HG02884 (cell line): Measurements from ENCODE around the gene APBA2.

Source experiments
- ATAC-seq: cut with Tn5 transposase; IDR thresholded peaks from one replicate; pipeline ENCODE4 v1.9.1; 2021; ENCODE audit warnings: mild to moderate bottlenecking, moderate library complexity; ENCODE audit not compliant: unreplicated experiment

APBA2 gene

DNA sequence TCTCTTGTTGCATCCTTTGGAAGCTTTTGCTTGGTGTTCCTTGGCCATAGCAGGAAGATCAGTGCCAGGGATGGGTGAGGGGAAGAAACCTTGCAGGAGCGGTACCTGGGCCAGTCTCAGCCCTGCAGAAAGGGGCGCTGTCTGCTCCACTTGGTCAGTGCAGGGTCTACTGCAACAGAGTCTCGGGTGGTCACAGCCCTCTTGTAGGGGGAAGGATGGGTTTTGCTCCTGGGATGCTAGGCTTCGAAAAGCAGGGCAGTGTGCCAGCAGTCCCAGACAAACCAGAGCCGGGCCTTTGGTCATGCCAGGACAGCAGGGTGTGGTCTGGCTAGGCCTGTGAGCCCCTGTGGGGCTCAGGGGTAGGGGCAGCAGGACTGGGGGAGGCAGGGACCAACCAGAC lies 186.7 kb downstream of the APBA2 start:
- ATAC-seq, result no peak

DNA sequence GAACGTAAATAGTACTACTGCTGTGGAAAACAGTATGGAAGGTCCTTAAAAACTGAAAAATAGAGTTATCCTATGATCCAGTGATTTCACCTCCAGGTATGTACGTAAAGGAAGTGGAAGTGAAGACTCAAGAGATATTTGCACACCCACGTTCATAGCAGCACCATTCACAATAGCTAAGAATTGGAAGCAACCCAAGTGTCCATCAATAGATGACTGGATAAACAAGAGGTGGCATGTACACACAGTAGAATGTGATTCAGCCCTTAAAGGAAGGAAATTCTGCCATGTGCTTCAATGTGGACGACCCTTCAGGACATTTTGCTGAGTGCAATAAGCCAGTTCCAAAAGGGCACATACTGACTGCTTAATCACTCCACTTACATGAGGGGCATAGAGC lies 188.3 kb downstream of the APBA2 start:
- ATAC-seq, result no peak

DNA sequence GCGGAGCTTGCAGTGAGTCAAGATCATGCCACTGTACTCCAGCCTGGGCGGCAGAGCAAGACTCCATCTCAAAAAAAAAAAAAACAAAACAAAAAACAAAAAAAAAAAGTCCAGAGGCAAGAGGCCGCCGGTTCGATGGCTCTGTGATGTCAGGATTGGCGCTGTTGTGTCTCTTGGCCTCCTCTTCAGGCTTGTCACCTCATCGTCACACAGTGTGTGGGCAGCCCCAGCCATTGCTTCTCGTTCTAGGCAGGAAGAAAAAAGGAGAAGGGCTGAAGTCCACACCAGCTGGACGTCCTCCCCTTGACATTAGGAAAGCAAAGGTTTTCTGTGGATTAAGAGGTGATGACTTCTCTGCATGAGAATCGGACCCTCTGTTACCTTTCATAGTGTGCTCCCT lies 192.8 kb downstream of the APBA2 start:
- ATAC-seq, result no peak

DNA sequence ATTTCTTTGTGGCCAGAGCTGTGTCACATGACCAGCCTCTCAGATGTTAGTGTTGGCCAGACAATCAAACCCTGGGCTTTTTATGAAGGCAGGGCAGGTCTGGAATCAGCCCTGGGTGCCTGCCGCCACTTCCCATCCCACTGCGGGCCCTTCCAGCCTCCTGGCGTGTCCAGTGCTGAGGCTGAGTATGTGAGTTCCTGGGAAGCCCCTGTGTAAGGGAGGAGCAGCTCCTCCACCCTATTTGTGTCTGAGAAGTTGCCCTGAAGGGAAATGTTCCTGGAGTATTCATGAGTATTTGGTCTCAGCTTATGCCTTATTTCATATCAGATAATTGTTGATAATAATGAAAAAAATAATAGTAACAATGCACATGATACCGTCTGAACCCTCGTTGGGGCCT lies 193.7 kb downstream of the APBA2 start:
- ATAC-seq, result no peak

DNA sequence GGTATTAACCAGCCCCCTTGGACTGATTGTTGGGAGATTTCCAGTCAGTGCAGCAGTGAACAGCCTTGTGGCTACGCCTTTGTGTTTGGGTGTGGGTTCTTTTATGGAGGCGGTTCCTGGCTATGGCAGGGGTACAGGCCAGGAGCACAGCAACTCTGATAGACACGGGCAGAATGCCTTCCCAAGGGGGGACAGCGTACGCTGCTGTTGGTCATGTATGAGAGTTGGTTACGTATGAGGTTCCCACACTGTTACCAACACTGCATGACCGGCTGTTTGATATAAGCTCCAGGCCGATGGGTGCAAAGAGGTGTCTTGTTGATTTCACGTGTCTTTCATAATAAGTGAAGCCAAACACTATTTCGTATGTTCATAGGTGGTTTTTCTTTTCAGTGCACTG lies 196.0 kb downstream of the APBA2 start:
- ATAC-seq, result no peak

DNA sequence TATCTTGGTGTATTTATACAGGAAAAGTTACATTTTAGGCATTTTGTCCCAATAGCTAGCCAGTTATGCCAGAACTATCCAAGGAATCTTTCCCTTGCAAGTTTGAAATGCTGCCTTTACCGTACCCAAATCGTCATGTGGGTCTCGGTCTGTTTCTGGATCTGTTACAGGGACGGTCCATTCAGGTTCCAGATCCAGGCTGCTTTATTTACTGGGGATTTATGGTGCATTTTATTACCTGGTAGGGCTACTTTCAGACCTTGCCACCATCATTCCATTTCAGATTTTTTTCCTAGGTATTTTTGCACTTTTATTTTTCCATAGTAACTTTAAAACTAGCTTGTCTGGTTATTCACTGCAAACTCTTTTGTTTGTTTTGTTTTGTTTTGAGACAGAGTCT lies 197.4 kb downstream of the APBA2 start:
- no peak for ATAC-seq

DNA sequence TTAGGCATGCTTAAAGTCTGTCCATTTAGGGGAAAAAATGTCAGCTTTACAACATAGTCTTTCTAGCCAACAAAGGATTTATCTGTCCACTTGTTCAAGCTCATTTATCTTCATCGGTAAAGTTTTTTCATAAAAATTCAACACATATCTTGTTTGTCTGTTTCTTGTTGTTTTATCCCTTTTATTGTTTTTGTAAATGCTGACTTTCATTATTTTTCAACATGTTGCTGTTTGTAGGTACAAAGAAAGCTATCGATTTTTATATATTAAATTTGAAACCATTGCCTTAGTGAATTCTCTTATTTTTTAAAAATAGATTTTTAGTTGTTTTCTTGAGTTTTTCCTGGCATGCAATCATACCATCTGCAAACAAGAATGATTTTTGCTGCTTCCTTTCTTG lies 198.1 kb downstream of the APBA2 start:
- ATAC-seq, result no peak

DNA sequence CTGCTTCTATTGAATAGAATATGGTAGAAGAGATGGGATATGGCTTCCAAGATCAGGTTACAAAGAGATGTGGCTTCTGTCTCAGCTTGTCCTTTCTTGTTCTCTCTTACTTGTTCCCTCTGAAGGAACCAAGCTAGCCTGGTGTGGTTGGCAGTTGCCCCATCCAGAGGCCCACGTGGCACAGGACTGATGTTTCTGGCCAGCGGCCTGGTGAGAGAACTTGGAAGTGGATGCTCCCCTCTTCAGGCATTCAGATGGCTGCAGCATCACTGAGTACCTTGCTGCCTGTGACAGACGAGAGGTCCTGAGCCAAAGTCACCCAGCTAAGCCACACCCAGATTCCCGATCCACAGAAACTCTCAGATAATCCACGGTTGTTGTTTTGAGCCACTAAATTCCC lies 200.2 kb downstream of the APBA2 start:
- no peak for ATAC-seq

DNA sequence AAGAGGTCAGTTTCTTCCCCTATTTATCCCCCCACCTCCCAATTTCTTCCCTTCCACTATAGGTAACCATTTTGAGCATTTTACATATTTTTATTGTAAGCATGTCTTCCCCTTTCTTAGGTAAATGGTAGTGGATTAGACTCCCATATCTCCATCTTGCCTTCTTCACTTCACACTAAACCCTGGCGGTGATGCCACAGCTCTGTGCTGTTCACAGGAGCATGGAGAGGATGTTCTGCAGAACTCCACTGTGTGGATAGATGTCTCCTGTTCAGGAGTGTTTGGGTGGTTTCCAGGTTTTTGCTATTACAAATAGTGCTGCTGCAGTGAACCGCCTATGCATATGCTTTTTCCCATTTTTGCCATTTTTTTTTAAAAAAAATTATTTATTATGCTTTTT lies 201.1 kb downstream of the APBA2 start:
- ATAC-seq, result no peak

DNA sequence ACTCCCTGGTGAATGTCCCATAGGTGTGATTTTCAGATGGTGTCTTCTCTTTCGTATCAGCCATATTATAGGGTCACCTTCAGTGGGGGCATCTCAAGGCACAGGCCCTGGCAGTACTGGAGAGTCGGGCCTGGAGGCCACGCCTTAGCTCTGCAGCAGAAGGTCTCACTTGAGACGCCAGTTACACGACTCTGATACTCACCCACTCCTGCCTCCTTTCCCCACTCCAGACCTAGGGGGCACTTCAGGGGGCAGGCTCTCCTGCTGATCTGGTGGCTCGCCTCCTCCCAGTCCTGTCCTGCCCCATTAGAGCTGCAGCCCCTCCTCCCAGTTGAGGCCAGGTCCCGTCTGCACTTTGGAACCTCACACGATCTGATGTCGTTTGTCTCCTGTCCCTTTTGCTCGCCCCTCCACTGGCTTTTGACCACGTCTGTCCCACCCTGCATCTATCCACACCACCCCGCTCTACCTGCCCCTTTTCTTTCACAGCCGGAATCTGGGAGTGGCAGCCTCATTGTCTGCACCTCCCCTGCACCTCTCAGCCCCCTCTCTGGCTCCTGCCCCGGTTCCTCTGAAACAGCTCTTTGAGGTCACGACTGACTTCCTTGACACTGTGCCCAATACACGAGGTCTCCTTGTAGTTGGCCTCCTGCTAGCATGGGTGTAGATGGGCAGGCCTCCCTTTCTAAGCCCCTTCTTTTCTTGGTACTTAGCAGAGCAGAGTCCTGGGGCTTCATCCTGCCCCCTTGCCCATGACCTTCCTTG lies 201.9 kb downstream of the APBA2 start:
- no peak for ATAC-seq

DNA sequence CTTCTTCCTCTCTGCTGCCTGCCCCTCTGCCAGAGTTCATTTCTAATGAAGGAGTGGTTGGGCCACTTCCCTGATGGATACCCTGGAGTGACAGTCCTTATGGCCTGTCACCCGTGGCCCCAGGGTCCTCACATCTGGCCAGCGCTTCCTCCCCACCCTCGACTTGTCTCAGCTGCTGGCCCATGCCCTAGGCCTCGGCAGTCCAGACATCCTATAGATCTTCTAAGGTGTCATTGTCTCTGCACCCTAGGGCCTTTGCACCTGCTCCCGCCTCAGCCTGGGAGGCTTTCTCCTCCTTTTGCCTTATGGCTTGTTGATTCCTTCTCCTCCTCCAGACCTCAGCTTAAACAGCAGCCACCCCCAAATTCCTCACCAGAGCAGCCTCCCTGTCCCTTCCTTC lies 202.9 kb downstream of the APBA2 start:
- ATAC-seq, result no peak

DNA sequence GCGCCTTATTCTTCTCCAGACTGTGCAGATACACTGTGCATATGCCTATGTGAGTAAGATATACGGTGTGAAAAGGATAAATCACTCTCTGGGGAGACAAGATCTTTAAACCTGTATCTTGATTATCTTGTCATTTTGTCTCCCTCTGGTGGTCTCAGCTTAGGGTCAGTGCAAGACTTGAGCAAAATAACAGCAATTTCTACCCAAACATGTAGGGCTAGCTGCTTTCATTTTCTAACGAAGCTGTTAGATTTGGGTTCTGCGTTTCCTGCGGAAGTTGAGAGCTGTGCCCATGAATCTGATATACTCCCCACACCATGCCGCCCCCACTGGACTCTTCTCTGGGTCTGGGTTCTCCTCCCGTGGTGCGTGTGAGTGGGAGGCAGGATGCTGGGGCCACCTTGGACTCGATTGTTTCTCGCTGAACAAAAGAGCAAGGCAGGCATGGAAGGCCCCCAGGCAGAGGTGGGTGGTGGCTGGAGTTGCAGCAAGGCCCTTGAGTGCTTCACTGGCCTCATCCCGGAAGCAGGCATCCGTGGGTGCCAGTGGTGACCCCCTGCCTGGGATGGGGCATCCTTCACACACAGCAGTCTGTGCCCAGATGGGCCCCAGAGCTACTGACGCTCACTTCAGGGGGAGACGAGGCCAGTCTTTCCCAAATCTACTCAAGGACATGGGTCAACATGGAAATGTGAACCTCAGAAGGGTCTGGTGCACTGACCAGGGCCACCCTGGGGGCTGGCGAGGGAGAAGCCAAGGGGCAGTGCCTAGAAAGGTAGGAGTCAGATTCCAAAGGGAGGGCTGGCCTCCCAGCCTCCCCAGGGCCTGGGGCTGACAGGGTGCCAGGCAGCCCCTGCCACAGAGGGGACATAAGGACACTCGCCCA lies 204.2 kb downstream of the APBA2 start:
- ATAC-seq, result no peak

DNA sequence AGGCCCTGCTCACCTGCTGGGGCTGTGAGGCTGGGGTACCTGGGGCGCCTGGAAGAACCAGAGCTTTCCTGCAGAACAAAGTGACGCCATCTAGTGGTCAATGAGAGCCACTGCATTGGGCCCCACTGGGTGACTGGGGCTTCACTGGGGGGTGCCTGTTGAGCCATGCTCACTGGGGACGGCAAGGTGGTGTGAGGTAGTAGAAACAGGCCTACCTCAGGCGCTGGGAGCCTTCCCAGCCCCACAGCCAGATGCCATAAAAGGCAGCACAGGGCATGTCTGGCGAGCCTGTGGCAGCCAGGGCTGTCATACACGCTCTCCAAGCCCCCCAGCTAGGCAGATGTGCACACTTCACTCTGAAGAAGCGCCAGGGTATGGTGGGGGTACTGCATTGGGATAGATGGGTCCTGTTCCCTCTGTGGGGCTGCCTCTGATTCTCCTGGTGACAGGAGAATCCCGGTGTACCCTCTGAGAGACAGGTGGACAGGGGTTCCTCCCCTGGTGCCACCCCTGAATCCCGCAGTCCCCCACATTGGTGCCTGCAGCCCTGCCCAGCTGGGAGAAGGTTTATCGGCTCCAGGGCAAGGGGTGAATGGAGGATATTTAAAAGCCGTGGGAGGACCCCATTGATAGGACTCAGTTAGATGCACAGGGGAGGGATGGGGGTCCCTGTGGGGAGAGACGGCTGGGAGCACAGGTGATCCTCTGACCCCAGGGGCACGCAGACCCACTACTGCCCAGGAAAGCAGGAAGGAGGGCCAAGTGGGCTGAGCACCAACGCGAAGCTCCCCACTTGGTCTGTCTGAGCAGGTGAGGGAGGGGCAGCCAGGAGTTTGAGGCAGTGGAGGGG lies 205.1 kb downstream of the APBA2 start:
- ATAC-seq, result no peak

DNA sequence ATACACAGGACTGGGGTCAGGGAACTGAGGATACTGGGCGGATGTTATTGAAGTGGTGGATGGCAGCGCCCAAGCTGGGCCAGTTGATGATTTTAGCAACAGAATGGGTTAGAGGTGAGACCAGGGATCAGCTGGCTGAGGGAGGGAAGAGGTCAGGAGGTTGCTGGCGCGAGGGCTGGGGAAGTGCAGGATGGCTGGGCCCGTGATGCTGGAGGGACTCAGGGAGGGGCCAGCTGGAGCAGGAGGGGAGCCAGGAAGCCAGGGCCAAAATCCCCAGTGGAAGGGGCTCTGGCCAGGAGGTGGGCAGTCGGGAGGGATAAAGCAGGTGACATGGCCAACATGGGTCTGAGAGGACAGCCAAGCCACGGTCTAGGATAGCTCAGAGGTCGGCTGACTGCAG lies 205.9 kb downstream of the APBA2 start:
- ATAC-seq, result no peak

DNA sequence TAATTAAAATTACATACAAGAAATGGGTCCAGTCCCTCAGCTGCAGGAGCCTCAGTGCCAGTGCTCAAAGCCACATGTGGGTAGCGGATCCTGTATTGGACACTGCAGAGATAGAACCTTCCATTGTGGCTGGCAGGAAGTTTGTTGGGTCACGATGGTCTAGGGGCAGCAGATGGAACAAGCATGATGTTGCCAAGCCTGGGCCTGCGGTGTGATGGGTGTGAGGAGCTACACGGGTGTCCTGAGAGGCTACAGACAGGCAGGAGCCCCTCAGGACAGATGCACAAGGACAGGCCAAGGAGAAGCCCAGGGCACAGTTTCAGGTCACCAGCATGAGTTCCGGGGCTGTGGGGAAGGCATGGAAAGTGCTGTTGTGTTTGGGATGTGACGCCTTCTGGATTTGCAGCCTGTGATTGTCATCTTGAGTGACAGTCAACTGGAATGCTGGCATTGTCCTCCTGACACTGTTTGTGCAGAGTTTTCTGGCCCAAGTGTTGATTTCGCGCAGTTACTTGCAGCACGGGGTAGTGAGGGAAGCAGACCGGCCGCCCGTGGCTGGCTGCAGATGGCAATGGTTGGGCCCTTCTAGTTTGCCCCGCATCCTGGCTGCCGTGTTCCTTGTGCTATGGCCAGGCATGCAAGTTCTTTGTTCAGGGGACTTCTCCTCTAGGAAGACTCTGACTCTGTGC lies 206.7 kb downstream of the APBA2 start:
- no peak for ATAC-seq

DNA sequence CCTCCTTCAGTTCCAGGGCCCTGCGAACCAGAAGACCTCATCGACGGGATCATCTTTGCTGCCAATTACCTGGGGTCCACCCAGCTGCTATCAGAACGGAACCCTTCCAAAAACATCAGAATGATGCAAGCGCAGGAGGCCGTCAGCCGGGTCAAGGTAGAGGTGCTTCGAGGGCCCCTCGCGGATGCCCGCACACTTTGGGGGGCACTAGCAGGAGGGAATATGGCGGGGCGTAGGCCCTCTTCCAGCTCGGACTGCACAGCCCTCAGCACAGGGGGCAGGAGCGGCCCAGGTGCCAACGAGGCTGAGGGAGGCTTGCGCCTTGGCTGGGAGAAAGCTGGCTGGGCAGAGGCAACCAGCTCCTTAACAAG lies 207.3 kb downstream of the APBA2 start:
- ATAC-seq, result no peak

DNA sequence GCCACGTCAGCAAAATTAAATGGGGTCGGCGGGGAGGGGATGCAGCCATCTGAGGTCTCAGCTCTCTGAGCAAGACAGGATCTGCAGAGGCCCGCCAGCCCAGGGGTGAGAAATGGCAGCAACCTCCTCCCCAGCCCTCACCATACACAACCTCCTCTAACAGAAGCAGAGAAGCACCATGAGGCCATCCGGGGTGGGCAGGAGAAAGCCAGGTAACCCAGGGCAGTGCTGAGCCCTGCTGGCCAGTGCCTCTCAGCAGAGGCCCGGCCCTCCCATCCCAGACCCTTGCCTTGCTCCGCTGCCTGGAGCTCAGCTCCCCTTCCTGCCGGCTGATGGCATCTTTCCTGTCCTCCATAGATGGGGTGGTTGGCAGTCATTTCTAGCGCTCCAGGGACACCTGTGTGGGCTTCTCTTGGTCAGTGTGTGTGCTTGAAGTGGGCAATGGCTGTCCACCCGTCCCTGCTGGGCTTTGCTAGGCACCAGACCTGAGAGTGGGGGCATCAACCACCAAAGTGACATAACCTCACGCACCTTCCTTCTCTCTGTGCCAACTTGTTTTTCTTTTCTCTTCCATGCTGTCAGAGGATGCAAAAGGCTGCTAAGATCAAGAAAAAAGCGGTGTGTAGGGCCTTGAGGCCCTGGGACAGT lies 208.0 kb downstream of the APBA2 start:
- ATAC-seq, result no peak

DNA sequence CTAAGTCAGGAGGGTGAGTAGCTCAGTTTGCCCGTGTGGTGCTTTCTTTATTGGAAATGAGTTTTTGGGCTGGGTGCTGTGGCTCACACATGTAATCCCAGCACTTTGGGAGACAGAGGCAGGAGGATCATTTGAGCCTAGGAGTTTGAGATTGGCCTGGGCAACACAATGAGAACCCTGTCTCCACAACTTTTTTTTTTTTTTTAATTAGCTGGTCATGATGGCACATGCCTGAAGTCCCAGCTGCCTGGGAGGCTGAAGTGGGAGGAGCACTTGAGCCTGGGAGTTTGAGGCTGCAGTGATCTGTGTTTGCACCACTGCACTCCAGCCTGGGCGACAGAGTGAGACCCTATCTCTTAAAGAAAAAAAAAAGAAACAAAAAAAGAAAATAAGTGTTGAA lies 208.9 kb downstream of the APBA2 start:
- no peak for ATAC-seq

DNA sequence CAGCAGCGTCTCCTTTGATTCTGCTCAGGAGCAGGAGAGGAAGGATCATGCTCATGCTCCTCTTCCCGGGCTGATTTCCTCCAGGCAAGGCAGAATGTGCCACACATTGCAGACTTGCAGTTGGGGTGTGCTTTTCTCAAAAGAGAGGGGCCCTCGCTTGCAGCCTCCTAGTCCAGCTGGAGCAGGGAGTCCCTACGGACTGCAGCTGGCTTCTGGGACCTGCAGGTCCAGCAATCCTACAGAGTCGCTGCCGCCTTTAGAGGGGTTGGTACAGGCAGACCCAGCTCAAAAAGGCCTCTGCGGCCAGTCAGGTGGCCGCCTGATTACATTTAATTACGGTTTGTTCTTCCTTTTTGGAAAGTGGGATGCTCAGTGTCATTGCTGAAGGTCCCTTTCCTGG lies 210.0 kb downstream of the APBA2 start:
- ATAC-seq, result no peak

DNA sequence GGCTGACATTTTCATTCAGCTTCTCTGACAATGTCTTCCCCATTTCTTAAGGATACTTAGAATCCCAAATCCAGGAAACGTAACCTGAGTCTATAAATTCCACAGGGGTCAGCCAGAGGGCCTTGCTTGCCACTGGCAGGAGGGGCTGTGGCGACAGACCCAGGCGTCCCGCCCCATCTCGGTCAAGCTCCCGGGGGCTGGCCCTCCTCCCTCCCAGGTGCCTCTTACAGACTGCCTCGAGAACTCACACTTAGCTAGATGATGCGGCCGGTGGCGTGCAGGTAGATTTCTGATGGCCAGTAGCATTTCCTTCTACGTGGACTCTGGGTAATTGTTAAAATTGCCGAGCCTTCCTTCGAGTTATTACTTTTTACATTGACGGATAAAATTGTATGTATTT lies 211.4 kb downstream of the APBA2 start:
- ATAC-seq, result no peak
